Stimulated activated CD8-positive, alpha-beta memory T cell treated with anti-CD3 and anti-CD28 coated beads, Interleukin-15, amount 100 ng/mL, for 1 hour (primary cell): ENCODE results near the gene SLC19A1.

Source experiments
- DNase-seq: peaks from one replicate; pipeline ENCODE4 v3.0.0-alpha.2; 2020; ENCODE audit warnings: low read depth

Gene SLC19A1

DNA sequence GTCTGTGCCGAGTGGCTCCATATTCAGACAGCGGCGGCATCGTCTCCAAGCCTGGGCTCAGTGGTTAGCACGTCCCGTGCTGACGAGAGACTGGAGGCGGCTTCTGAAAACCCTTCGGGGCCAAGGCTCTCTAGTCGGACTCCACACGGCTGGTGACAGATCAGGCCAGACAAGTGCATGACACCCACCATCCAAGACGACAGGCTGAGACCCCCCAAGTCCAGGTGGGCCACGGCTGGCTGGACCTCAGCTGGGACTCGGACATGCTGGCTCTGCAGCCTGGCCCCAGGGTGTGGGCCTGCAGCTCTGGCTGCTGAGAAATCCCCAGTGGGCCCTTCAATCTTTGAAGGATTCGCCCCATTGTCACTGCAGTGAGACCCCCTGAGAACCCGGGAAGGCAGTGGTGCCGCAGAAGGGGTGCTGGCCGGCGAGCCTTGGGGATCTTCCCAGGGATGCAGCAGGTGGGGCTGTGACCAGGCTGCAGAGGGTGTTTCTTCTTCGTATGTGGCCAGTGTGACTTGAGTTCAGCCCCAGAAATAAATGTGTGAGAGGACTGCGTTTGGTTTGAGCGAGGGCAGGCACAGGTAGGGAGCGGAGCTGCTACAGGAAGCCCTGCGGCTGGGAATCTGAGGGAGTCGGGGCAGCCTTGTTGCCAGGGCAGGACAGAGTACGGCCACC, 15.9 kb upstream of the SLC19A1 start:
- DNase-seq, result no peak

DNA sequence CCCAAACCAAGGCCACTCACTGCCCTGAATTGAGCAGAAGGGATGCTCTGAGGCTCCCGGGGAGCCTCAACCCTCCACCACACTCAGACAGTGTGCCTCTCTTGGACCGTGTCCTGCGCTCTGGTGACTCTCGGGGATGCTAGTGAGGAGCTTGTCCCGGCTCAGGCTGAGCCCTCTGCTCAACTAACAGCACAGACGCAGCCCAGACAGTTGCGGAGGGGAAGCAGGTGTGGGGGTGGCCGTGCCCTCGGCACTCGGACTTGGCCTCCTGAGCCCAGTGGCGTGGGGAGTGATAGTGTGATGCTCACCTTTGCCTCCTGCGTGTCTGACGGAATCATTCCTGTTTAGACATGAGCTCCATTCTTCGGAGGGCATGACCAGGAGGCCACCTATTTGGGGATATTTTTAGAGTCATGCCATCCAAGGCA, 15.4 kb upstream of the SLC19A1 start:
- no peak for DNase-seq

DNA sequence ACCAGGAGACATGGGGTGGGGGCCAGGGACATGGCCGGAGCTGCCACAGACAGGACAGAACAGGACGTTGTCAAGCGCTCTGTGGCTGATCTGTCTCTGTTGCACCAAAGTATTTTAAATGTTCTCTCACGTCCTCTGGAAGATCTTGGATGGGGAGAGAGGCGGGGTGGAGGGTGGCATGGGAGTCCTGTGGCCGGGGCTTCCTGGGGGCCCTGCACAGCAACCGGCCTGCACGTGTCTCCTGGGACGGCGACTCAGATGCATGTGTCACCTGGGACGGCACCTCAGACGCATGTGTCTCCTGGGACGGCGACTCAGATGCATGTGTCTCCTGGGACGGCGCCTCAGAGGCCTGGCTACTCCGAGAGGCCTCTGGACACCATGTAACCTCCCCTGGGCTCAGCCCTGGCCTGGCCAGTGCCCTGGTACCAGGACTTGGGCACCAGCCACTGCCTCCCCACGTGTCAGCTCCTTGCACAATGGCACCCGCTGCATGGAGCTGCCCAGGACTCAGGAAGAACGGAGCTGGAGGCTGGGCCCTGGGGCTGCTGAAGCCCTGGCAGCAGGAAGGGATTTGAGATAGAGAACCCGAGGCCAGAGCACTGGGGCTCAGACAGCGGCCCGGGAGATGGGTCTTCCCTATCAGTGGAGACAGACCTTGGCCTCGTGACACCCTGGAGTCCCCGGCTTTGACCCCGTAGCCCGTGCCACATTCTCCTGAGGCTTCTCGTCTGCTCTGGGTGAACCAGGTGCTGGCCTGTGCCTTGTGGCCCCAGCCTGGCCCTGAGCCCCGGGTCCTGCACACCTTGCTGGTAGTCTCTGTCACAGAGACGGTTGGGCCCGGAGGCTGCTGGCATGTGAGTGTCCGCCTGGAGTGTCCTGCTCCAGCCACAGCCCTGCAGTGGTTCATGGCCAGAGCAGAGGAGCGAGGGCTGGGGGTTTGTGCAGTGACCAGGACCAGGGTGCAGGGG, 14.7 kb upstream of the SLC19A1 start:
- no peak for DNase-seq

DNA sequence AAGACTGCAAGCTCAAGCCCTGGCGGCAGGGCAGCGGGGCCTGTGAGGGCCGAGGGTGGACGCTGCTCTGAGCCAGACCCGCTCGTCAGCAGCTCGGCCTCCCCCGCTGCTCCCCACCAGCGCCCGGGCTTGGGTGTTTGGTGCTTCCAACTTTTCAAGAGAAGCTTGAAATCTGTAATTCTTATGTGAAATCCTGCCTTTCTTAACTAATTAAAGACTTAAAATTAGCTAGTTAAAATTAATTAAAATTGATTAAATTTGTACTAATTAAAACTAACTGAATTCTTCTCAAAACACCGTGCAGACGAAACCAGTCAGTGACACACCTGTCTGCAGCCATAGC, 14.0 kb upstream of the SLC19A1 start:
- no peak for DNase-seq

DNA sequence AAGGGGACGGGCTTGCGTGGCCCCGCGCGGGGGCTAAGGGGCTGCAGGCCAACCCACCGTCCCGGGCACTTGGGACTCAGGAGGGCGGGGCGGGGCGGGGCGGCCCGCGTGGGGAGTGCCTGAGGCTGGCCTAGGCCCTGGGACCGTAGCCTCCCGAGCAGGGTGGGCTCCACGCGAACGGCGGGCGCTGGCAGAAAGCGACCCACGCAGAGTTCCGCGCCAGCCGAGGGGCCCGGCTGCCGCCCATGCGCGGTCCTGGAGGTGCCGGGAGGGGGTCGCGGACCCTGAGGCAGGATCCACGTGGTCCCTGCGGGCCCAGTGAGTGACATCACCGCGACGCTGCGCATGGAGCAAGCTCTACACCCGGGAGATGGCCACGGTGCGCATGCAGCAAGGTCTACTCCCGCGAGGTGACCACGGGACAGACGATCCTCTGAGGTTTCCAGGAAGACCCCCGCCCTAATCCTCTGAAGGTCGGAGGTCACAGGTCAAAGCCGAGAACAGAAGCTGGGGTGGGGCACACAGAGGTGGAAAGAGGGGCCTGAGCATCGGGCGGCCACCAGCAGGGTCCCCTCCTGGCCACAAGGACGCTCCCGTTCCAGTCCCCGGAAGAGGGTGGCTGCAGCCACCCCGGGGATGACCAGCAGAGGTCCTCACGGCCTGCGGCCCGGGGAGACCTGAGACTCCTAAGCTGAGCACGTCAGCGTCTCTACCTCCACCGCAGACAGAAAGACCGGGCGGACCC, 13.5 kb upstream of the SLC19A1 start:
- no peak for DNase-seq

DNA sequence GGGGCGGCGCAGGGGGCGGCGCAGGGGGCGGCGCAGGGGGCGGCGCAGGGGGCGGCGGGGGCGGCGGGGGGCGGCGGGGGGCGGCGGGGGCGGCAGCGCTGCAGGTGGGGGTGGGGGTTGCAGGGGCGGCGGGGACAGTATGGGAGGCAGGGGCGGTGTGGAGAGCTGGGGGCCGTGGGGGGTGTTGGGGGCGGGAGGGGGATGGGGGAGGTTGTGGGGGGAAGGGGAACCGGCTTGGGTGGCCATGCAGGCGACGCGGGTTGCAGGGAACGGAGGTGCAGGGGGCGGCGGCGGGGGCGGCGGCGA, 13.0 kb upstream of the SLC19A1 start:
- no peak for DNase-seq

DNA sequence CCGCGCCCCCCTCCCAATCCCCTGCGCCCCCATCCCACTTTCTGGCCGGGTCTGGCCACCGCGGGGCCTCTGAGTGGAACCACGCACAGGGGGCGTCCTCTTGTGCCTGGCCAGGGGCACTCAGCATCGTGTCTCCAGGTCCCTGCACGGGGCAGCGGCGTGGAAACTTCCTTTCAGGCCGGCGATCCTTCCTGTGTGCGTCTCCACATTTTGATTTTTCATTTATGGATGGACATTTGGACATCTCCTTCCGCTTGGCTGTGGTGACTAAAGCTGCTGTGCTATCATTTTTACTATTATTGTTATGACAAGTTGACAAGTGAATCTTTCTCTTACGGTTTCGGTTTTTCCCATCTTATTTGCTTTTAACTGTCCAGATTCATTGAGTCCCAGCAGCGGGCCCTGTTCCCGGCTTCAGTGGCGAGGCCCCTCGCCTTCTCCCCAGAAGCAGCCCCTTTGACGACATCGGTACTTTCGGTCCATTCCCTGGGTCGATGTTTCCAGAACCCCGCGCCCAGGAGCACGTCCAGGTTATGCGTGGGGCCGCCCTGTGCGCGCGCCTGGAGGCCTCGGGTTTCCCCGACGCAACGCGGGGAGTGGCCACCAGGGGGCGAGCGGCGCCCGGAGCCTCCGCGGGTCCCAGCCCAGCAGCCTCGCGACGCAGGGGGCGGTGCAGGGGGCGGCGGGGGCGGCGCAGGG, 12.4 kb upstream of the SLC19A1 start:
- peak; percentile 78 for DNase-seq

DNA sequence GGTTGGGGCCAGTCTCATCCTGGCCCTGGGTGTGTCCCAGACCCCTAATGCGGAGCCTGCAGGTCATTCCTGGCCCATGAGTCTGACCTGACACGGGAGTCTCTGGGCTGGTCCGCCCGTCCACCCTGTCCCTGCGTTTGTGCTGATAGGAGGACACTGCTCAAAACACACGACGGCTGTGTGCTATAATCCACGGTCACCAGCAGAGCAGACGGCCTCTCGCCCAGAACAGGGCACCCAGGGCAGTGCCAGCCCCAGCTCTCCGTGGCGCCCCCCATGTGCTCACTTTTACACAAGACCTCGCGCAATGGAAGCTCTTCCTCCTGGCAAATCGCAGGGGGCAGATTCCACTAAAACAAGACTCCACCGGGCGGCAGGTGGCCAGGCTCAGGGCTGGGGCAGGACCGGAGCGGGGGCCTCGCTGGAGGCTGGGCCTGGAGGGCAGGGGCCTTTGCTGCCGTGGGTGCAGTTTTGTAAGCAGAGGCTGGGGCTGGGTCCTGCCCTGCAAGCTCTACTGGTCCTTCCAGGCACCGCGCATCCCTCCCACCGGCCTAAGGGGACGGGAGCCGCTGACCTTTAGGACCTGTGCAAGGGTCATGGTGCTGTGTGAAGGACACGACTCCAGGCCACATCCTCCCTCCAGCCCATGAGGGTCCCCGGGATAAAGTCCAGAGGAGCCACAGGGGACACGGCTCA, 10.6 kb upstream of the SLC19A1 start:
- DNase-seq, result no peak

DNA sequence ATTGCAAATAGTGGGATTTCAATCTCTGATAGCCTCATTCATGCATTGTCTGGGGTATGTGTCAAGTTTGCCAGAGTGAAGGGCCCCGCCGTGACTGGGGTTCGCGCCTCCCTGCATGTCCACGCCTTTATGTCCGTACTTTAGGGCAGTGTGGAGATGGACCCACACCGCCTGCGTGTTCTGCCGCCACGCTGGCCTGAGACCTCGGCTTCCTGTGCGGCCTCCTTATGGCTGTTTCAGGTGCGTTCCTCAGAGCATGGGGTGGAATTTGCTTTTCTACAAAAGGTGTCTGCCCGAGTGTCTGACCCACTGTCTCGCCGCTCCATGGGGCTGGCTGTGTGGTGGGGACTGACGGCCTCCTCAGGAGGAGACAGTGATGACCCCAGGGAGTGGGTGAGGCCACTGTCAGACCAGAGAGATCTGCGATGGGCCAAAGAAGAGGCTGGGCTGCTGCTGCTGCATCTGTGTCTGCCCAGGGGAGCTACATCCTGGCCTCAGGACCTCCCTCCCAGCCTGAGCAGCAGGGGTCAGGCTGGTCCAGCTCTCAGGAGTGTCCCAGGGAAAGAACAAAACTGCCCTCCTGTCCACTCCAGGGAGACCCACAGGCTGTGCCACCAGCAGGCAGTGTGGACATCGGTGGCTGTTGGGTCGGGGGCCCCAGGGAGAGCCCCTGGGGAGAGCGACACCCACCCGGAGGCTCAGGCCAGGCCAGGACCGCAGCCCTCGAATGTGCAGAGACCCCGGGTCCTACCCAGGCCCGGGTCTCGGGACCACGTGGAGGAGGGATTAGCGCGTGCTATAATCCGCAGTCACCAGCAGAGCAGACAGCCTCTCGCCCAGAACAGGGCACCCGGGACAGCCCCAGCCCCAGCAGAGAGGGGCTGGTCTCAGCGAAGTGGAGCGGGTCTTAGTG, 9.8 kb upstream of the SLC19A1 start:
- DNase-seq, result no peak

DNA sequence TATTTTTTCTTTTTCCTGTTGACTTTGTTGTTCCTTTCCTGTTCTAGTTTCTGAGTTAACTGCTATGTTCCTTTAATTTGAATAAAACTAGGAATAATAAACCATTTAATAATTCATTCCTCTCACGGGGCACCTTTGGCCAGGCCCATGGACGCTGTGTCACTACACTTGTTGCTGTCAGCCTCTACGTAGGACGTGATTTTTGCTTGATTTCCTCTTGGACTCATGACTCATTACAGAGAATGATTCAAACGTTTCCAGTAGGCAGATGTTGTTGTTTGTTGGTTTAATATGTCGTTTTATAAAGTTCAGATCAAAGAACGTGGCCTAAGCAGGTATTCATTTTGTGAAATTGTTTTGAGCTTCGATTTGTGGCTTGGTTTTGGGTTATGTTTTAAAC, 9.1 kb upstream of the SLC19A1 start:
- no peak for DNase-seq

DNA sequence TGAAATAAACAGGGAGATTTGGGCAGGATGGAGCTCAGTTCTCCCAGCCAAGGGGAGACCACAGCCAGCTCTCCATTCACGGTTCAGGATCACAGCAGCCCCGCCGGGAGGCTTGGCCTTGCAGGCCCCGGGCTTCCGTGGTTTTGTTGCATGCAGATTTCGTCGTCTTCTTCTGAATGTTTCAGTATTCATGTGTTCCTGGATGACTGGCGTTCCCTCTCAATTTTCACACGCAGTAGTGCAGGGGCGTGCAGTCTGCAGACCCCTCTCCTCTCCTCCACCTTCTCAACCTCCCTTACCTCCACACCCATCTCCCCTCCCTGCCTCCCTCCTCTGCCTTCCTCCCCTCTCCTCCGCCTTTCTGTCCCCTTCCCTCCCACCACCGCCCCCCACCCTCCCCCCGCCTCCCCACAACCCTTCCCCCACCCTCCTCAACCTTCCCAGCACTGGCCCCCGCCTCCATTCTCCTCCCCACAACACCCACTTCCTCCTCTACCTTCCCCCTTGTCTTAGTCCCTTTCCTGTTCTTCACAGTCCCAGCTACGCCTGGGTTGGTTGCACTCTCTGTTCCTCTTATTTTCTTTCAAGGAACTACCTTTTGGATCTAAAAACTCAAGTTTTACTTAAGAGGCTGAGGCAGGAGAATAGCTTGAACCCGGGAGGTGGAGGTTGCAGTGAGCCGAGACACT, 8.4 kb upstream of the SLC19A1 start:
- no peak for DNase-seq

DNA sequence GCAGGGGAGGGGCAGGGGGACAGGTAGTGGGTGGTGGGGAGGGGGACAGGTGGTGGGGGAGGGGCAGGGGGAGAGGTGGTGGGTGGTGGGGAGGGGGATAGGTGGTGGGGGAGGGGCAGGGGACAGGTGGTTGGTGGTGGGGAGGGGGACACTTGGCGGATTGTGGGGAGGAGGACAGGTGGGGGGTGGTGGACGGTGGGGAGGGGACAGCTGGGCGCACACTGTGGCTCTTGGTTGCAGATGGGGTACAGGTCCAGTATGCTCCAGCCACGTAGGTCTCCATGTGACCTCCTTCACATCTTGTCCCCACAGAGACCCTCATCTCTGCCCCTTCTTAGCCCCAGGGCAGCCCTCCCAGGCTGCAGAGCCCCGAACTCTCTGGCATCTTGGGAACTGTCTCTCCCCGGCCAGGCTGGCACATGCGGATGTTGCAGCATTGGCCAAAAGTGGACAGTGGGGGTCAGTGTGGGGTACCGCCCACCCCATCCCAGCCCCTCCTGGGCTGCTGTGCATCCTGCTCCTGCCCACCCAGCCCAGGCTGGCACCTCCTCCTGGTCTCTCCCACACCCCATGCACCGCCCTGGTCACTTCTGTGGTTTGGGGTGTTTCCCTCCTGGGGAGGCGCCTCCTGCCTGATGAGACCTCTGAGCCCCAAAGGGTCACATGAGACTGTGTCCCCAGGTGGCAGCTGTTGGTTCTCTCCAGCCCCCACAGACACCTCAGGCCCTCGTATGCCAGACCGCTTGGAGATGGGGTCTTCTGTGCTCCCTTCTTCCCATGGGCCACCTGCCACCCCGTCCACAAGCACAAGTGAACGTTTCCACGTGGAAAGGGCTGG, 7.6 kb upstream of the SLC19A1 start:
- no peak for DNase-seq

DNA sequence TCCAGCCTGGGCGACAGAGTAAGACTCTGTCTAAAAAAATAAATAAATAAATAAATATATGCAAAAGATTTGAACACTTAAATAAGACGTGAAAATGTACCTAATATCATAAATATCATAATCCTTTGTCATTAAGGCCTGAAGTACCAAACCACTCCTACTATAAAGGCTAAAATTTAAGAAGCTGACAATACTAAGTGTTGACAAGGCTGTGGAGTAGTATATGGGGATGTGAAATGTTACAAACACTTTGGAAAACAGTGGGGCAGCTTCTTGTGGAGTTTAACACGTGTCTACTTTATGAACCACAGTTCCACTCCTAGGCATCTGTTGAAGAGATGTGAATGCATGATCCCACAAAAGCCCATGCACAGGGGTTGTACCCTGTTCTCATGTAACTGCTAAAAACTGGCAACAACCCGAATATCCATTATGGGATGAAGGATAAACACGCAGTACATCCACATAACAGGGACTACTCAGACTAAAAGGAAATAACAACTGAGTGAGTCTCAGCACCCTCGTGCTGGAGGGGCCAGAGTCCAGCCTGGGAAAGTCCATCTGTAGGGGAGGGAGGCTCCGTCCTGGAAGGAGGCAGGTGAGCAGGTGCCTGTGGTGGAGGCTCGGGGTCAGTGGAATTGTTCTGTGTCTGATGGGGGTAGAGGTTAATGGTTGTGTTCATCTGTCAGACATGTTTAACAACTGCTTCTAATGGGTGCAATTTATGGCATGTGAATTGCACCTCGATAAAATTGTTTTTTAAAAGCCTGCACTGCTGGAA, 6.7 kb upstream of the SLC19A1 start:
- DNase-seq, result no peak

DNA sequence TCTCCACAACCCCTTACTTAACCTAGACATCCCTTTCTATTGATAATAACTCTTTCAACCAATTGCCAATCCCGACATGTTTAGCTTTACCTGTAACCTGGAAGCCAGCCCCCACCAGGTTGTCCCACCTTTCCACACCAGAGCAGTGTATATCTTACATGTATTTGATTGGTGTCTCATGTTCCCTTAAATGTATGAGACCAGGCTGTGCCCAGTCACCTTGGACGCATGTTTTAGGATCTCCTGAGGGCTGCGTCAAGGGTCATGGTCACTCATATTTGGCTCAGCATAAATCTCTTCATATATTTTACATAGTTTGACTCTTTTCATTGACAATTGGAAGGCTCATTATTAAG, 5.3 kb upstream of the SLC19A1 start:
- no peak for DNase-seq

DNA sequence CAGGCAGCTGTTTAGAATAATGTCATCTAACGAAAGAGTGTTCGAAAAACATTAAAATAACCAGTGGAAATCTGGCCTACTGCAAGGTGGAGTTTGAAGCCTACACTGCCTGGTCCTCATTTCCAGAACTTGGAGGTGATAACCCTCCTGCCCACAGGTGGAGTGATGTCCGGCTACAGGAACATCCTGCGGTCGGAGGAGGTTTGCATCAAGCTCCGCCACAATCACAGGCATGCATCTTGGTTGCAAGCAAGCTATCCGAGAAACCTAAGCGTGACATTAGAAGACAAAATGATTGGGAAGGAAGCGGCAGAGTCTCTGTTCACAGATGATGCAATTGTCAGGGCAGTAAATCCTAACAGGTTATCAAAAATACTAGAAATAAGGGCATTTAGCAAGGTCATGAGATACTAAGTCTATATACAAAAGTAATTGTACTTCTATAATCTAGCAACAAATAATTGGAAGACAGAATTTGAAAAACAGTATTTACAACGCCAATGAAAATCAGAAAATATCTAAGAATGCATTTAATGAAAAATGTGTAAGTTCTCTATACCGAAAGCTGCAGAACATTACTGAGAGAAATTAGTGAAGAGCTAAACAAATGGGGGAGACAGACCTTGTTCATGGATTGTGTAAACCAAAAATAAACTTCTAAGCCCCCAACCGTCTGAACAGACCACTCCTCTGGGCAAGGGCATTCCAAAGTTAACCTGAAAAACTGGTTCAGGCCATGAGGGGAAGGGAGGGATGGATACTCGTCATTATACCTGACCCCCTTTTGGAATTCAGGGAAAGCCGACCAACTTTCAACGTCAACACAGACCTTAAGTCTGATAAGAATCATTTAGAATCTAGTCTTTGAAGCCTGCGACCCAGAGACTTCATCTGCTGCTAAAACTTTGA, 4.7 kb upstream of the SLC19A1 start:
- no peak for DNase-seq

DNA sequence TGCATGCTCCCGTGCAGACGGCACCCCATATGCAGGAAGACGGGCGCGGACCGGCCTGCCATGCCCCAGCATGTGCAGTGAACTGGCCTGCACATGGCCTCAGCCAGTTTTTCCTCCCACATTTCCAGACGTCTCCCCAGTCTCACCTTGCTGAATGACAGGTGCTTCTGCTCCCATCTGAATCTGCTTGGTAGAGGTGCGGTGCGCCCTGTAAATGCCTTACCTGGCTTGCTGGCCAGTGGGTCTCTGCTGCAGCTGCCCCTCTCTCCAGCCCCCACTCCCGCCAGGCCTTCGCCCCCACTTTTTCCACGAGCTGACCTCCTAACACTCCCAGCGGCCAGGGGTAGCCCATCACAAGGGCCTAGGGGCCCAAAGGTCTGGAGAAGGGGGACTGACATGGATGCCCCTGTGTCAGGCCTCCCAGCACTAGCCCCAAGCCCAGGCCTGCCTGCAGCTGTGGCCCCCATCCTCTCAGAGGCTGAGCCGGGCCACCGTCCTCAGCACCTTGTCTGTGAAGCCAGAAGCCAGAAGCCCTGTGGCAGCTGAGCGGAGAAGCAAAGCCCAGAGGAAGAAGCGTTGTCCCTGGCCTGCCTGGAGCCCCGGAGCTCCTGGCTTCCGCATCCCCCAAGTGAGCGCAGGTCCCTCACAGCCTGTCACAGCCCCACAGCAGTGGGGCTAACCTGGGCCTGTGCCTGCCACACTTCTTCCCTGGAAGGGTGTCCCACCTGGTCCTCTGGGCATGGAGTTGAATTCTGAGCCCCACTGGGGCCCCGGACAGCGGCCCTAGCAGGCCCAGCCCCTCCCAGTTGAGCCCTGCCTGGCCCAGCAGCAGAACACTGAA, 3.7 kb upstream of the SLC19A1 start:
- no peak for DNase-seq

DNA sequence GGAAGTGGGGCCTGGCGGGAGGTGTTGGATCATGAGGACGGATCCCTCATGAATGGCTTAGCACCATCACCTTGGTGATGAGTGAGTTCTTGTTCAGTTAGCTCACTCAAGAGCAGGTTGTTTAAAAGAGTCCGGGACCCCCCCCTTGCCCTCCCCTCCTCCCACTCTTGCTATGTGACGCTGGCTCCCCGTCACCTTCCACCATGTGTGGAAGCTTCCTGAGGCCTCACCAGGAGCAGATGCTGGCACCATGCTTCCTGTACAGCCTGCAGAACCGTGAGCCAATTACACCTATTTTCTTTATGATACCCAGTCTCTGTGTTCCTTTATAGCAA, 3.0 kb upstream of the SLC19A1 start:
- DNase-seq, result no peak
